Measurements from ENCODE around the gene DDX50. TPM values are rescaled to one million over a fixed set of nuclear protein-coding genes. Genes with fewer than 3 reads are reported as not detected.
"Not testable (repeated sequence)": the region's sequence is repeated elsewhere in the genome, so short reads cannot be mapped to it uniquely, and the experiment has no call there.

DDX50 gene
- total RNA-seq, 1 experiment from 2014 or later = 46.9 TPM

DNA sequence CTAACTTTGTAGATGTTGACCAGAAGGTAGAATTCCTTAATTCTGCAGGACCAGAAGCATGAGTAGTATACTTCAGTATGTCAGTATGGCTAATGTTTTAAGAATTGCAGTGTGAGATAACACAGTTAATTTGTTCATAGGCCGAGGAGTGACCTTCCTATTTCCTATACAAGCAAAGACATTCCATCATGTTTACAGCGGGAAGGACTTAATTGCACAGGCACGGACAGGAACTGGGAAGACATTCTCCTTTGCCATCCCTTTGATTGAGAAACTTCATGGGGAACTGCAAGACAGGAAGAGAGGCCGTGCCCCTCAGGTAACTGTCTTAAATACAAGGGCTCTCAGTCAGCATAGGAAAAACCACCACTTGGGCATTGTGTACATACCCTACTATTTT is 62.0 kb downstream of the DDX50 start:
- no peaks in the 10 kb centered on the region for H3K9me3 ChIP-seq (ENCODE audit: control insufficient read depth, insufficient read depth, low read depth, low read length)
- no peak for TF ChIP-seq SIN3A (IDR thresholded peaks at IDR 0.05; ENCODE audit: borderline replicate concordance, insufficient read depth, low read depth, low read length)
- TF ChIP-seq, protein P1, sequence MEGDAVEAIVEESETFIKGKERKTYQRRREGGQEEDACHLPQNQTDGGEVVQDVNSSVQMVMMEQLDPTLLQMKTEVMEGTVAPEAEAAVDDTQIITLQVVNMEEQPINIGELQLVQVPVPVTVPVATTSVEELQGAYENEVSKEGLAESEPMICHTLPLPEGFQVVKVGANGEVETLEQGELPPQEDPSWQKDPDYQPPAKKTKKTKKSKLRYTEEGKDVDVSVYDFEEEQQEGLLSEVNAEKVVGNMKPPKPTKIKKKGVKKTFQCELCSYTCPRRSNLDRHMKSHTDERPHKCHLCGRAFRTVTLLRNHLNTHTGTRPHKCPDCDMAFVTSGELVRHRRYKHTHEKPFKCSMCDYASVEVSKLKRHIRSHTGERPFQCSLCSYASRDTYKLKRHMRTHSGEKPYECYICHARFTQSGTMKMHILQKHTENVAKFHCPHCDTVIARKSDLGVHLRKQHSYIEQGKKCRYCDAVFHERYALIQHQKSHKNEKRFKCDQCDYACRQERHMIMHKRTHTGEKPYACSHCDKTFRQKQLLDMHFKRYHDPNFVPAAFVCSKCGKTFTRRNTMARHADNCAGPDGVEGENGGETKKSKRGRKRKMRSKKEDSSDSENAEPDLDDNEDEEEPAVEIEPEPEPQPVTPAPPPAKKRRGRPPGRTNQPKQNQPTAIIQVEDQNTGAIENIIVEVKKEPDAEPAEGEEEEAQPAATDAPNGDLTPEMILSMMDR (IDR thresholded peaks at IDR 0.05) = no peak
- TF ChIP-seq TCF7L2 (IDR thresholded peaks at IDR 0.05; ENCODE audit: low read depth, low read length) = no peak
- TF ChIP-seq, protein P2, sequence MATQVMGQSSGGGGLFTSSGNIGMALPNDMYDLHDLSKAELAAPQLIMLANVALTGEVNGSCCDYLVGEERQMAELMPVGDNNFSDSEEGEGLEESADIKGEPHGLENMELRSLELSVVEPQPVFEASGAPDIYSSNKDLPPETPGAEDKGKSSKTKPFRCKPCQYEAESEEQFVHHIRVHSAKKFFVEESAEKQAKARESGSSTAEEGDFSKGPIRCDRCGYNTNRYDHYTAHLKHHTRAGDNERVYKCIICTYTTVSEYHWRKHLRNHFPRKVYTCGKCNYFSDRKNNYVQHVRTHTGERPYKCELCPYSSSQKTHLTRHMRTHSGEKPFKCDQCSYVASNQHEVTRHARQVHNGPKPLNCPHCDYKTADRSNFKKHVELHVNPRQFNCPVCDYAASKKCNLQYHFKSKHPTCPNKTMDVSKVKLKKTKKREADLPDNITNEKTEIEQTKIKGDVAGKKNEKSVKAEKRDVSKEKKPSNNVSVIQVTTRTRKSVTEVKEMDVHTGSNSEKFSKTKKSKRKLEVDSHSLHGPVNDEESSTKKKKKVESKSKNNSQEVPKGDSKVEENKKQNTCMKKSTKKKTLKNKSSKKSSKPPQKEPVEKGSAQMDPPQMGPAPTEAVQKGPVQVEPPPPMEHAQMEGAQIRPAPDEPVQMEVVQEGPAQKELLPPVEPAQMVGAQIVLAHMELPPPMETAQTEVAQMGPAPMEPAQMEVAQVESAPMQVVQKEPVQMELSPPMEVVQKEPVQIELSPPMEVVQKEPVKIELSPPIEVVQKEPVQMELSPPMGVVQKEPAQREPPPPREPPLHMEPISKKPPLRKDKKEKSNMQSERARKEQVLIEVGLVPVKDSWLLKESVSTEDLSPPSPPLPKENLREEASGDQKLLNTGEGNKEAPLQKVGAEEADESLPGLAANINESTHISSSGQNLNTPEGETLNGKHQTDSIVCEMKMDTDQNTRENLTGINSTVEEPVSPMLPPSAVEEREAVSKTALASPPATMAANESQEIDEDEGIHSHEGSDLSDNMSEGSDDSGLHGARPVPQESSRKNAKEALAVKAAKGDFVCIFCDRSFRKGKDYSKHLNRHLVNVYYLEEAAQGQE (IDR thresholded peaks at IDR 0.05; ENCODE audit: insufficient read depth in 1 of 2, low read depth in 2 of 2, low read length in 1 of 2) = no peak
- TF ChIP-seq POLR2AphosphoS5 (IDR thresholded peaks at IDR 0.05; ENCODE audit: low read depth, low read length) = no peak
- intact Hi-C loops (cut with micrococcal nuclease; ENCODE audit: unreplicated experiment) = no loop called here
- in situ Hi-C loops (cut with HindIII; ENCODE audit: low pct_unique_long_range_greater_than_20kb, low sequenced_read_pairs) = no loop called here
- no peak overlapping the region for H3K4me3 ChIP-seq (ENCODE audit: low read depth in 2 of 2, low read length in 2 of 2)
- H3K27ac ChIP-seq (ENCODE audit: low read length) = no peak overlapping the region
- CTCF ChIA-PET = no interaction called here
- no peak for ATAC-seq
- peaks cover 63% of the 10 kb centered on the region for H3K36me3 ChIP-seq (ENCODE audit: control insufficient read depth, insufficient read depth, low read length)
- H3K4me1 ChIP-seq (ENCODE audit: control insufficient read depth, insufficient read depth, low read length) = 0 out of 2 replicates have a peak, but pooled peaks cover 8% of the 10 kb centered on the region
- H3K27me3 ChIP-seq (ENCODE audit: control insufficient read depth, insufficient read depth, low read length) = no peaks in the 10 kb centered on the region
- no TSS peak for BruUV-seq (replicated peaks)
- DNase-seq (ENCODE audit: low read depth, low spot score) = no peak
- POLR2A ChIA-PET = no interaction called here

DNA sequence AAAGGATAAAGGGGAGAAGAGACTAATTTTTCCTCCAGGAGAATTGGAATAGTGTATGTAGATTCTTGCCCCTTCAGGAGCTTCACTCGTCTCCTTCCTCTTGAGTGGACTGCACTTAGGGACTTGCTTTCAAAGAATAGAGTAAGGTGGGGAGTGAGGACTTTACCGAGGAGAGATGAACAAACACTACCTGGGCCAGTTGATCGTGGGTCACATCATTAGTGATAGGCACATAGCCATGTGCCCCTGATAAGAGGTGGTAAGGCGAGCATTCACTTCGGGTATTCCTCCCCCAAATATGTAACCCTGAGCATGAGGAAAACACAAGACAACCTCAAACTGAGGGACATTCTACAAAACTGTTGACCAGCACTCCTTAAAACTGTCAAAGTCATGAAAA is 72.9 kb downstream of the DDX50 start:
- no peaks in the 10 kb centered on the region for H3K4me1 ChIP-seq (ENCODE audit: control insufficient read depth, insufficient read depth, low read length)
- intact Hi-C loops (cut with micrococcal nuclease; ENCODE audit: unreplicated experiment) = no loop called here
- in situ Hi-C loops (cut with HindIII; ENCODE audit: low pct_unique_long_range_greater_than_20kb, low sequenced_read_pairs) = no loop called here
- DNase-seq (ENCODE audit: low read depth, low spot score) (no peak), ATAC-seq (no peak)
- H3K9me3 ChIP-seq (ENCODE audit: control insufficient read depth, insufficient read depth, low read depth, low read length) = no peaks in the 10 kb centered on the region
- H3K36me3 ChIP-seq (ENCODE audit: control insufficient read depth, insufficient read depth, low read length) = peaks cover 71% of the 10 kb centered on the region
- TF ChIP-seq POLR2AphosphoS5 (IDR thresholded peaks at IDR 0.05; ENCODE audit: low read depth, low read length) = no peak
- TF ChIP-seq TCF7L2 (IDR thresholded peaks at IDR 0.05; ENCODE audit: low read depth, low read length) = no peak
- no peak for TF ChIP-seq SIN3A (IDR thresholded peaks at IDR 0.05; ENCODE audit: borderline replicate concordance, insufficient read depth, low read depth, low read length)
- TF ChIP-seq, protein P2 (IDR thresholded peaks at IDR 0.05; ENCODE audit: insufficient read depth in 1 of 2, low read depth in 2 of 2, low read length in 1 of 2) = no peak
- TF ChIP-seq, protein P1 (IDR thresholded peaks at IDR 0.05) = no peak
- BruUV-seq (replicated peaks) = TSS peak; percentile 26
- no peak overlapping the region for H3K4me3 ChIP-seq (ENCODE audit: low read depth in 2 of 2, low read length in 2 of 2)
- no peaks in the 10 kb centered on the region for H3K27me3 ChIP-seq (ENCODE audit: control insufficient read depth, insufficient read depth, low read length)
- no peak overlapping the region for H3K27ac ChIP-seq (ENCODE audit: low read length)
- POLR2A ChIA-PET = no interaction called here
- CTCF ChIA-PET = no interaction called here

DNA sequence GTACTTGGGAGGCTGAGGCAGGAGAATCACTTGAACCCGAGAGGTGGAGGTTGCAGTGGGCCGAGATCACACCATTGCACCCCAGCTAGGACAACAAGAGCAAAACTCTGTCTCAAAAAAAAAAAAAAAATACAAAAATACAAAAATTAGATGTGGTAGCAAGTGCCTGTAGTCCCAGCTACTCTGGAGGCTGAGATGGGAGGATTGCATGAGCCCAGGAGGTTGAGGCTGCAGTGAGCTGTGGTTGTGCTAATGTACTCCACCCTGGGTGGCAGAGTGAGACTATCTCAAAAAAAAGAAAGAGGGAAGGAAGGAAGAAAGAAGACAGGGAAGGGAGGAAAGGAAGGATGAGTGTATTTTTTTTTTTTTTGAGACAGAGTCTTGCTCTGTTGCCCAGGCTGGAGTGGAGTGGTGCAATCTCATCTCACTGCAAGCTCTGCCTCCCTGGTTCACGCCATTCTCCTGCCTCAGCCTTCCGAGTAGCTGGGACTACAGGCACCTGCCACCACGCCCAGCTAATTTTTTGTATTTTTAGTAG is 74.9 kb downstream of the DDX50 start:
- in situ Hi-C loops (cut with HindIII; ENCODE audit: low pct_unique_long_range_greater_than_20kb, low sequenced_read_pairs); ATAC-seq; BruUV-seq (replicated peaks); H3K9me3 ChIP-seq (ENCODE audit: control insufficient read depth, insufficient read depth, low read depth, low read length); DNase-seq (ENCODE audit: low read depth, low spot score); H3K4me3 ChIP-seq (ENCODE audit: low read depth in 2 of 2, low read length in 2 of 2); H3K27ac ChIP-seq (ENCODE audit: low read length); CTCF ChIA-PET; H3K4me1 ChIP-seq (ENCODE audit: control insufficient read depth, insufficient read depth, low read length); intact Hi-C loops (cut with micrococcal nuclease; ENCODE audit: unreplicated experiment); H3K27me3 ChIP-seq (ENCODE audit: control insufficient read depth, insufficient read depth, low read length): not testable (repeated sequence)
- POLR2A ChIA-PET = interaction anchor here (0.6 kb wide), 3 partner anchors 16 to 348 kb away, joined by 3 to 6 read pairs (median 4); no protein-coding TSS in a partner anchor
- peaks cover 74% of the 10 kb centered on the region for H3K36me3 ChIP-seq (ENCODE audit: control insufficient read depth, insufficient read depth, low read length)
